BJ (cell line): ENCODE results near the gene EPHB2. TPM values are rescaled to one million over a fixed set of nuclear protein-coding genes. Genes with fewer than 3 reads are reported as not detected.

ENCODE experiments used
- CTCF ChIA-PET: fragments of 350-600 bp; formaldehyde crosslinking; extraction: SDS; loops from one replicate; lab custom pipeline; 2021; ENCODE audit warnings: antibody characterized with exemption, inconsistent platforms; lab: Yijun Ruan, JAX
- POLR2A ChIA-PET: fragments of 300-600 bp; sonication (Branson Sonifier 250); formaldehyde crosslinking; extraction: SDS; loops from one replicate; lab custom pipeline; 2021; ENCODE audit warnings: antibody characterized with exemption; lab: Charles Lee
- DNase-seq: peaks from one replicate; pipeline ENCODE4 v3.0.0-alpha.2; 2011; ENCODE audit warnings: low read depth
- H3K27me3 ChIP-seq: 2 replicates; pipeline ENCODE4 v1.6.0; 2011; ENCODE audit warnings: low read length; ENCODE audit not compliant: control insufficient read depth, insufficient read depth
- H3K36me3 ChIP-seq: 2 replicates; pipeline ENCODE4 v1.5.1; 2011; ENCODE audit warnings: low read length; ENCODE audit not compliant: control insufficient read depth, insufficient read depth
- H3K4me3 ChIP-seq: 2 replicates; pipeline ENCODE4 v1.5.1; 2011; ENCODE audit warnings: low read depth, mild to moderate bottlenecking, control low read depth, low read length
- polyA plus RNA-seq: library from polyadenylated mRNA; depleted of rRNA; stranded (reverse); fragments of >200 nt; gene quantifications from 2 replicates; pipeline ENCODE4 v1.2.3, GENCODE V29; 2011
- TF ChIP-seq, protein P1 (sequence below): IDR thresholded peaks from 2 replicates; pipeline ENCODE4 v1.5.1; 2011; ENCODE audit warnings: low read depth, mild to moderate bottlenecking, control low read depth, inconsistent platforms, low read length, moderate library complexity; ENCODE audit not compliant: insufficient read depth

The EPHB2 gene
- polyA plus RNA-seq, 1 experiment = 8.7 TPM

DNA sequence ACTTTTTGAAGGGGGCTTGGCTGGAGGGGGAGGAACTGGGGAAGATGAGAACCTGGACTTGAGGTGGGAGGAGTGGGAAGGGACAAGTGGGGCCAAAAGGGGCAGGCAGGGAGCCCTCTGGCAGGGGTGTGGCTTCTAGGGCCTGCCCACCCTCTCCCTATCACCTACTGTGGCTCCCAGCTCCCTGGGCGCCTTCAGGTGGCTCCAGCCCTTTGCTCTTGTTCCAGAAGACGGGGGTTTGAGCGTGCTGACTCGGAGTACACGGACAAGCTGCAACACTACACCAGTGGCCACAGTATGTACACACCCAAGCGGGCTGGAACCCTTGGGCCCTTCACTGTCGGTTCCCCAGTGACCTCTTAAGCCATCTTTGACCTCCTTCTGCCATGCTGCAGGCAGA lies 185.5 kb downstream of the EPHB2 start:
- no peaks in the 10 kb centered on the region for H3K27me3 ChIP-seq
- no peak overlapping the region for H3K4me3 ChIP-seq
- TF ChIP-seq, protein P1, sequence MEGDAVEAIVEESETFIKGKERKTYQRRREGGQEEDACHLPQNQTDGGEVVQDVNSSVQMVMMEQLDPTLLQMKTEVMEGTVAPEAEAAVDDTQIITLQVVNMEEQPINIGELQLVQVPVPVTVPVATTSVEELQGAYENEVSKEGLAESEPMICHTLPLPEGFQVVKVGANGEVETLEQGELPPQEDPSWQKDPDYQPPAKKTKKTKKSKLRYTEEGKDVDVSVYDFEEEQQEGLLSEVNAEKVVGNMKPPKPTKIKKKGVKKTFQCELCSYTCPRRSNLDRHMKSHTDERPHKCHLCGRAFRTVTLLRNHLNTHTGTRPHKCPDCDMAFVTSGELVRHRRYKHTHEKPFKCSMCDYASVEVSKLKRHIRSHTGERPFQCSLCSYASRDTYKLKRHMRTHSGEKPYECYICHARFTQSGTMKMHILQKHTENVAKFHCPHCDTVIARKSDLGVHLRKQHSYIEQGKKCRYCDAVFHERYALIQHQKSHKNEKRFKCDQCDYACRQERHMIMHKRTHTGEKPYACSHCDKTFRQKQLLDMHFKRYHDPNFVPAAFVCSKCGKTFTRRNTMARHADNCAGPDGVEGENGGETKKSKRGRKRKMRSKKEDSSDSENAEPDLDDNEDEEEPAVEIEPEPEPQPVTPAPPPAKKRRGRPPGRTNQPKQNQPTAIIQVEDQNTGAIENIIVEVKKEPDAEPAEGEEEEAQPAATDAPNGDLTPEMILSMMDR = no peak
- H3K36me3 ChIP-seq = 0 out of 2 replicates have a peak, but pooled peaks cover 1% of the 10 kb centered on the region
- ChIA-PET POLR2A (no interaction called here), CTCF (no interaction called here)
- DNase-seq = no peak

DNA sequence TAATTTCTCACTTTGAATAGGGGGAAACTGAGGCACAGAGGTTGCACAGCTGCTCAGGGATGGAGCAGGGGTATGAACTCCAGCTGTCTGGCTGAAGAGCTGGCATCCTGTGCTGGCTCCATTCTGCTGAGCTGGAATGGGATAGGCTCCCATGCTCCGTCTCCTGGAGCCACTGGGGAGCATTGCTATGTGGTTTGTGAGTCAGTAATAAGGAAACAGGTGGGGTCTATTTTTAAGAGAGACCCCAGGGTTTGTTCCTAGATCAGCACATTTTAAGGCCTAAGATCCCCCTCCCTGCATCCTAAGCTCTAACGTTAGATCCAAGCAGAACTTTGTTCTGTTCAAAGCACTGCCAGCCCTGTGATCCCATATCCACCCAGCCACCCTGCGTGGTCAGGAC lies 189.8 kb downstream of the EPHB2 start:
- Histone ChIP-seq H3K27me3 (no peaks in the 10 kb centered on the region), H3K36me3 (no peaks in the 10 kb centered on the region), H3K4me3 (no peak overlapping the region)
- TF ChIP-seq, protein P1 = no peak
- CTCF ChIA-PET = interaction anchor here (0.8 to 1.7 kb wide), 4 partner anchors 11 to 226 kb away, joined by 3 to 6 read pairs (median 4); no protein-coding TSS in a partner anchor
- POLR2A ChIA-PET = no interaction called here
- DNase-seq = no peak

DNA sequence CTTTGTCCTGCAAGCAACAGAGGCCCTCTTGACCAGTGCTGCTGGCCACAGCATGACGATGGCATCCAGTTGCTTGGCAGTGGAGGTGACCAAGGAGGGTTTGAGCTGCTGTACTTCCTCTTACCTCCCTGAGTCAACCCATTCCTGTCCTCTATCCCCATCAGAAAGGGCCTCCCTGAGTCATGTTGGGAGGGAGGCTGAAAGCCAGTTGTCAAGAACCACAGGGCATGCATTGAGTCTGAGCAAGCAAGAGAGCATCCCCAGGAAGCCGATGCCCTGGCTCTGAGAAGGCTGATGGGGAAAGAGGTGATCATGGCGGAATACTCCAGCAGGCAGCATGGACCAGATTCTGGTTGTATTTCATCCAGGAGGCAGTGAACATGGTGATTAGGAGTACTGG lies 192.5 kb downstream of the EPHB2 start:
- POLR2A ChIA-PET = no interaction called here

DNA sequence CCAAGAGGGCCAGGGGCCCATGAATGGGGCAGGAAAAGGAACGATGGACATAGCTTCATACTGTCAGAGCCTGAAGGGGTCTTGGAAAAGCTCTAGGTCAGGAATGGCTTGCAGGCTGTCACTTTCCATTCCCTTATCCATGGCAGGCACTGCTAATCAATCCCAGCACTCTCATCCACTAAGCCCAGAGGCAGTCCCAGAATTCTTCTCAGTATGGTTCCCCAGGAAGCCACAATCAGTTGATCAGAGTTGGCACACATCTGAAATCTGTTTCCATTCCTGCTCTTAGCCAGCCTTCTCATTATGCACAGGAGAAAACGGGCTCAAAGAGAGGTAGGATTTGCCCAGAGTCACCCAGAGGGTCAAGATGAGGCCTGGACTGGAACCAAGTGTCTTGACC lies 196.3 kb downstream of the EPHB2 start:
- CTCF ChIA-PET = no interaction called here
- no peaks in the 10 kb centered on the region for H3K27me3 ChIP-seq
- DNase-seq = no peak
- no peak overlapping the region for H3K4me3 ChIP-seq
- H3K36me3 ChIP-seq = peaks cover 1% of the 10 kb centered on the region
- POLR2A ChIA-PET = no interaction called here
- TF ChIP-seq, protein P1 = no peak

More for the DNA sequence above, 192.5 kb downstream of the EPHB2 start:
- DNase-seq = no peak
- no peak overlapping the region for H3K4me3 ChIP-seq
- no peaks in the 10 kb centered on the region for H3K27me3 ChIP-seq
- TF ChIP-seq, protein P1 = no peak
- H3K36me3 ChIP-seq = no peaks in the 10 kb centered on the region; the same call in 1 of the 2 replicates
- CTCF ChIA-PET = interaction anchor here (1.3 to 4.1 kb wide), 2 partner anchors 14 to 41 kb away, joined by 3 to 20 read pairs; no protein-coding TSS in a partner anchor

DNA sequence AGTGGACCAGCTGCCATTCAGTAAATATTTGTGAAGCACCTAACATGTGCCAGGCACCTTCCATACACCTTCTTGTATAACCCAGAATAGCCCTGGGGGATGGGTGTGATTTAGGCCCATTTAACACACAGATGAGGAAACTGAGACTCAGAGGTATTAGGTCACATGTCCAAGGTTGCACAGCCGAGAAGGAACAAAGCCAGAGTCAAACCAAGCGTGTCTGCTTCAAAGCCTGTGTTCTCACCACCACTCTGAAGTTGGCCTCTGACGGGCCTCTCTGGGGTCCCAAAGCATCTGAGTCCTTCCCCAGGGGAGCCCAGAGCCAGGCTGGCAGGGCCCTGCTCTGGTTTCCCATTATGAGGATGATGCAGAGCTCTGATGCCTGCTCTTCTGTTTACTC lies 196.9 kb downstream of the EPHB2 start:
- POLR2A ChIA-PET = no interaction called here
- CTCF ChIA-PET = interaction anchor here (1.8 kb wide), 1 partner anchor 19 kb away, joined by 4 read pairs; no protein-coding TSS in a partner anchor
- H3K4me3 ChIP-seq = no peak overlapping the region
- H3K27me3 ChIP-seq = no peaks in the 10 kb centered on the region
- DNase-seq = no peak
- TF ChIP-seq, protein P1 = no peak
- peaks cover 1% of the 10 kb centered on the region for H3K36me3 ChIP-seq
